ENCODE results near the gene COA6.

COA6 gene

DNA sequence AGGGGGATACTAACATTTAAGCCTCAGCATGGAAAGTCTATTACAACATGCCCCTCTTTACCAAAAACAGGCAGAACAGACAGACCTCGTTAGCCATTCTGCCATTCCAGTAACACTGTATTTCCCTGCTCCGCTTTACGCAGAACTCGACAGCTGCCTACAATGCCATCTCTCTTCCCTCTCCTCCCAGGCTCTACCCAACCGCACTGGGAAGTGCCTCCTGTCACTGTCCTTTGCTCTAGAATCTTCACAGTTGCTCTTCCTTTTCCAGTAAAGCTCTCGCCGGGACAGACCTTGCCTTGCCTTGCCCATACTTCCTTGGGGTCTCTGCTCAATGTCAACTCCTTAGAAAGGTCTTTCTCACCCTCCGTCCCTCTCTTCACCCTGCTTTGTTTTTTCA, 22.8 kb downstream of the COA6 start:
- TF ChIP-seq NFIC (IDR thresholded peaks at IDR 0.05) (no peak), EGR1 (IDR thresholded peaks at IDR 0.05) (no peak), EP300 (IDR thresholded peaks at IDR 0.05; ENCODE audit: borderline replicate concordance) (no peak), RAD21 (IDR thresholded peaks at IDR 0.05; ENCODE audit: low read depth) (no peak), TCF12 (IDR thresholded peaks at IDR 0.05; ENCODE audit: low read depth) (no peak), MAX (IDR thresholded peaks at IDR 0.05) (no peak), USF1 (IDR thresholded peaks at IDR 0.05) (no peak), TAF1 (IDR thresholded peaks at IDR 0.05; ENCODE audit: low read depth) (no peak), YY1 (IDR thresholded peaks at IDR 0.05; ENCODE audit: low read depth) (no peak), REST (IDR thresholded peaks at IDR 0.05; ENCODE audit: low read depth) (no peak), FOXM1 (IDR thresholded peaks at IDR 0.05; ENCODE audit: borderline replicate concordance, low read depth) (no peak), CREB1 (IDR thresholded peaks at IDR 0.05; ENCODE audit: low read depth) (no peak)

- TF ChIP-seq TCF12 (IDR thresholded peaks at IDR 0.05; ENCODE audit: low read depth) = no peak
- no peak for TF ChIP-seq NFIC (IDR thresholded peaks at IDR 0.05)
- no peak for TF ChIP-seq EGR1 (IDR thresholded peaks at IDR 0.05)
- TF ChIP-seq FOXM1 (IDR thresholded peaks at IDR 0.05; ENCODE audit: borderline replicate concordance, low read depth) = no peak
Measured at GRCh38 chr1:234396871-234397270, 23.6 kb downstream of the COA6 start.

GRCh38 chr1:234397732-234398131, 24.5 kb downstream of the COA6 start:
- TF ChIP-seq TCF12 (IDR thresholded peaks at IDR 0.05; ENCODE audit: low read depth) (no peak), RAD21 (IDR thresholded peaks at IDR 0.05; ENCODE audit: low read depth) (no peak), ZBTB7A (IDR thresholded peaks at IDR 0.05; ENCODE audit: low read depth) (no peak), NFIC (IDR thresholded peaks at IDR 0.05) (no peak), CEBPB (IDR thresholded peaks at IDR 0.05) (no peak), EGR1 (IDR thresholded peaks at IDR 0.05) (no peak), REST (IDR thresholded peaks at IDR 0.05; ENCODE audit: low read depth) (no peak), TEAD4 (IDR thresholded peaks at IDR 0.05) (no peak), USF1 (IDR thresholded peaks at IDR 0.05) (no peak), FOXM1 (IDR thresholded peaks at IDR 0.05; ENCODE audit: borderline replicate concordance, low read depth) (no peak), MAX (IDR thresholded peaks at IDR 0.05) (no peak)

DNA sequence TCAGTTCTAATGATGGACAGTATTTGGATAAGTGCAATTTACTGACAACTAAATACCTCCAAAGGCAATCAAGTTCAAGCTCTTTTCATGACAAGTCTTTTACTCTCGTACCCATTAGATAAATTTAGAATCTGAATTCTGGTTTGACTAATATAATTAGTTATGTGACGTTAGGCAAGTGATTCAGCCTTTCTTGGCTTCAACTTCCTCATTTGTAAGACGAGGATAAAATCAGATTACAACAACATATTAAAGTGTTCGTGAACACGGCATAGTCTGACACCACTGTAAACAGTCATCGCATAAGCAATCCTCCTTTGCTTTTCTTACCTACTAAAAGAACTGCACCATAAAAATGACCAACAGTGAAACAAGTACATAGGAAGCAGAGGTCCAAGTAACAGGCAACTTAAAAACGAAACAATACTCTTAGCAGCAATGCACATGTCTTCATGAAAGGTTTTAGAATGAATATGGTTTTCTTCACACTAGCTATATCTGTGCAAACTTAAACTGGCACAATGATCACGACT, 25.7 kb downstream of the COA6 start:
- TF ChIP-seq TCF12 (IDR thresholded peaks at IDR 0.05; ENCODE audit: low read depth) = no peak
- TF ChIP-seq TAF1 (IDR thresholded peaks at IDR 0.05; ENCODE audit: low read depth) = no peak
- TF ChIP-seq EP300 (IDR thresholded peaks at IDR 0.05; ENCODE audit: borderline replicate concordance) = no peak
- TF ChIP-seq MAX (IDR thresholded peaks at IDR 0.05) = no peak
- no peak for TF ChIP-seq TEAD4 (IDR thresholded peaks at IDR 0.05)
- TF ChIP-seq CREB1 (IDR thresholded peaks at IDR 0.05; ENCODE audit: low read depth) = no peak
- no peak for TF ChIP-seq FOXM1 (IDR thresholded peaks at IDR 0.05; ENCODE audit: borderline replicate concordance, low read depth)
- no peak for TF ChIP-seq EGR1 (IDR thresholded peaks at IDR 0.05)
- no peak for TF ChIP-seq YY1 (IDR thresholded peaks at IDR 0.05; ENCODE audit: low read depth)
- no peak for TF ChIP-seq ZBTB7A (IDR thresholded peaks at IDR 0.05; ENCODE audit: low read depth)
- TF ChIP-seq USF1 (IDR thresholded peaks at IDR 0.05) = no peak
- TF ChIP-seq REST (IDR thresholded peaks at IDR 0.05; ENCODE audit: low read depth) = no peak
- no peak for TF ChIP-seq RAD21 (IDR thresholded peaks at IDR 0.05; ENCODE audit: low read depth)
- TF ChIP-seq CEBPB (IDR thresholded peaks at IDR 0.05) = no peak
- TF ChIP-seq NFIC (IDR thresholded peaks at IDR 0.05) = no peak
